ENCODE results near the gene IL11.

DNA sequence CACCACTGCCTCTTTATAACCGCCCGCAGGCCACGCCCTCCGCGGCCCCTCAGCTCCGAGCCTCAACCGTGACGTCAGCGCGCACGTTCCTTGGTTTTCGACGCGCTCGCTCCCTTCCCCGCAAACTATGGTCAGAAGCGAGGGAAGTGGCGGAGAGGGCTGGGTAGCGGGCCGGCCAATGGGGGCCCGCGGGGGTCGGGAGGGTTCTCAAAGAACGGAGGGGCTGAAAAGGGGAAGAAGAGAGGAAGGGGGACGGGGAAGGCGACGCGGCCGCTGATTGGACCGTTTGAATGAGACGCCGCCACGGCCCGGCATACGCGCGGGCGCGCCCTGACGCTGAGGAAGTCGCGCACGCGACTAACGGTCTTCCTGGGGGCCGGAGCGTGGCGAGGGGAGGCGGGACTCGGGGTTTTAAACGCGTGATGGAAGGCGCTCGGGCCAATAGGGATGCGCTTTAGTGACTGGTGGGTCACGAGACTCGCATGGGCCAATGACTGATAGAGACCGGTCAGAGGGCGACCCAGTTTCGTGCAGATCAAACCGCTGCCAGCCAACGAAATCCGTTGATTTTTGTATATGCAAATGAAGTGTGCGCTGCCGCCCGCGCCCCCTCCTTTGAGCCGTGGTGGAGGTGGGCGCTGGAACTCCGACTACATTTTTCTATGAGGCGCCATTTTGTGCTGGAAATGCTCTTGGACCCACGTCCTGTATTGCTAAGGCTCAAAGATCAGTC lies 37.7 kb upstream of the IL11 start:
- TF ChIP-seq CTCF (IDR thresholded peaks at IDR 0.05) (no peak), POLR2A (IDR thresholded peaks at IDR 0.05) (no peak)

All from testis (tissue), 2 donors.